GM21528 (cell line): ENCODE data around the gene RPL37.
"Not testable (repeated sequence)": the region's sequence is repeated elsewhere in the genome, so short reads cannot be mapped to it uniquely, and the experiment has no call there.

Experiments
- ATAC-seq: cut with Tn5 transposase; IDR thresholded peaks from one replicate; pipeline ENCODE4 v1.9.1; 2021; ENCODE audit warnings: mild to moderate bottlenecking, moderate library complexity; ENCODE audit not compliant: unreplicated experiment, low FRiP score

Gene RPL37

DNA sequence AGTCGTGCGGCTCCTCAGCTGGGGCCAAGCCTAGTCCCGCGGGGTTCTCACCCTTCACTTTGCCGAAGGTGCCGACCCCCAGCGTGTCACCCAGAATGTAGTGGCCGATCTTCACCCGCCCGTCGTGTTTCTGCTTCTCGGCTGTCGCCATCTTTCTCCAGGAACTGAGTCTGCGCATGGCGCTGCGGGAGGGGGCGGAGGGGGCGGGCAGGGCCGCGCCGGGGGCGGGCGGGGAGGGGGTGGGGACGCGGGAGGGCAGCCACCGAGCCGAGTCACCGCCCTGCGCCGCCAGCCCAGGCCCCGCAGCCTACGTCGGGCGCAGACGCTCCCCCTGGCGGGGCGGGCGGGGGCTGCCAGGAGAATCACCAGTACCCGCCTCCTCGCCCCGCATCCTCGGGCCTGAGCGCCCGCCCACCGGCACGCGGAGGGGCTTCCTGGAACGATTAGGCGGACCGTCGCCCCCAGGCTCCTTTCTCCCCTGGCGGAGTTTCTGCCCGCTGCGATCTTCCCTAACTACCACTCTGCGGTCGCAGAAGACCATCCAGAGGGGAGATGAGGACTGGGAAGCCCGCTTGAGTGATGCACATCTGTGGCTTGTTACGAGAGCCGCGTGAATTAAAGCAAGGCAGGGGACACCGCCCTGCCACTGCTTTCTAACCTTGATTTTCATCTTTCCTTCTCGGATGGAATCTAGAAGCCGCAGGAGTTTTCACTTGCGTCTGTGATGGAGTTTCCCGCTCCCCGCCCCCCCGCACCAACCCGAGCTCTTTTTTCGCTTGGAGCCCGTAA, 36.8 kb downstream of the RPL37 start, which contains the start of gene PRKAA1:
TSS of gene PRKAA1 (minus strand) at position 363 of the 789 bp plus-strand sequence. CDS start at position 178, 185 bp downstream.
- peak; percentile 95 for ATAC-seq

DNA sequence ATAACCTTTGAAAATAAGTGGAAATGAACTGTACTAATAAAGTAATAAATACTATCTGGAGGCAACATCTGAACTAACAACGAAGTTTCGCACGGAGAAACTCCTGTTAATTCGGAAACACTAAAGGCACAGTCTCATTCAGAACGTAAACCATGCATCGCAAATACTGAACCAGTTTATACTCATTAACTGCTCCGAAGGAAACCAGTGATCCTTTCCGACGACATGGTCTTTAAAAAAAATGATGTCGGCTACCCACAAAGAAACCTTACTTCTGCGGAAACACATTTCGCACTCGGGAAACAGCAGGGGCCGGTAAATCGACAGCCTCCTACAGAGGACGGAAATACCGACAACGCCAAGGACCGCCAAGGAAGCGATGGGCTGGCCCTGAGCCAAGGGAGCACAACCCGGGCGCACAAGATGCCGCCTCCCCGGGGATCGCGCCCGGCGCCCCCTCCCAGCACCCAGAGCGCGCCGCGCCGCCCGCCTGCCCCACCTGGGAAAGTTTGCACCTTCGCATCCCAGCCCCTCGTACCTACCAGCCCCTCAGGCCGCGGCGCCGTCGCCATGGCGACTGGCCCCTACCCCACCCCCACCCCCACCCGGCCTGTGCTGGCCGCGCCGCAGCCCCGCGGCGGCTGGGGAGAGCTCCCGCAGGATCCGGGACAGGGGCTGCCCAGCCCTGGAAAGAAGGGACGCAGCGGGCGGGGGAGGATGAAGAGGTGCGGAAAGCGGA, 37.6 kb downstream of the RPL37 start:
- peak; percentile 52 for ATAC-seq

DNA sequence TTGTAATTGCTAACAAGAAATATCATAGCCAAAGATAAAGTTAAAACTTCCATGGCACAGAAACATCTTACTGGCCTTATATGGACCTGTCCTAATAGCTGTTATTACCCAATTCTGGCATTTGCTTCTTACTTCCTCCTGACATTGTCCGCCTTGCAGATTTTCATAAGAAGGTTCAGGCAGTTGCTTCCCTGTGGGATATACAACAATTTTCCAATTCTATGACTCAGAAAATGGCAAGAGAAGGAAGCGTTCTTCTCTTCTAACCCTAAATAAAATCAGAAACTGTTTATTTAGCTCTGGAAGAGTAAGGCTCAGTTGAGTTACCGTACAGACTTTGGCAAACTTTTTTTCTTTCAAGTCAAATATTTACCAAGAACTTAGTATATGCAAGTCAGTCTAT, 38.5 kb downstream of the RPL37 start:
- no peak for ATAC-seq

DNA sequence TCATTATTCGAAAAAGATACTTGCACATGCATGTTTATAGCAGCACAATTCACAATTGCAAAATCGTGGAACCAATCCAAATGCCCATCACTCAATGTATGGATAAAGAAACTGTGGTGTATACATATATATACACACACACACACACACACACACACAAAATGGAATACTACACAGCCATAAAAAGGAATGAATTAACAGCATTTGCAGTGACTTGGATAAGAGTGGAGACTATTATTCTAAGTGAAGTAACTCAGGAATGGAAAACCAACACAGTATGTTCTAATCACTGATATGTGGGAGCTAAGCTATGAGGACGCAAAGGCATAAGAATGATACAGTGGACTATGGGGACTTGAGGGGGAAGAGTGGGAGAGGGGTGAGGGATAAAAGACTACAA, 40.1 kb downstream of the RPL37 start:
- not testable (repeated sequence) for ATAC-seq

DNA sequence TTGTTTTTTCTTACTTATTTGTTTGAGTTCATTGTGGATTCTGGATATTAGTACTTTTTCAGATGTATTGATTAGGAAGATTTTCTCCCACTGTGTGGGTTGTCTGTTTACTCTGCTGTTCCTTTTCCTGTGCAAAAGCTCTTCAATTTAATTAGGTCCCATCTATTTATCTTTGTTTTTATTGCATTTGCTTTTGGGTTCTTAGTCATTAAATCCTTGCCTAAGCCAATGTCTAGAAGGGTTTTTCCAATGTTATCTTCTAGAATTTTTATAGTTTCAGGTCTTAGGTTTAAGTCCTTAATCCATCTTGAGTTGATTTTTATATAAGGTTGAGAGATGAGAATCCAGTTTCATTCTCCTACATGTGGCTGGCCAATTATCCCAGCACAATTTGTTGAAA, 40.7 kb downstream of the RPL37 start:
- ATAC-seq: not testable (repeated sequence)

DNA sequence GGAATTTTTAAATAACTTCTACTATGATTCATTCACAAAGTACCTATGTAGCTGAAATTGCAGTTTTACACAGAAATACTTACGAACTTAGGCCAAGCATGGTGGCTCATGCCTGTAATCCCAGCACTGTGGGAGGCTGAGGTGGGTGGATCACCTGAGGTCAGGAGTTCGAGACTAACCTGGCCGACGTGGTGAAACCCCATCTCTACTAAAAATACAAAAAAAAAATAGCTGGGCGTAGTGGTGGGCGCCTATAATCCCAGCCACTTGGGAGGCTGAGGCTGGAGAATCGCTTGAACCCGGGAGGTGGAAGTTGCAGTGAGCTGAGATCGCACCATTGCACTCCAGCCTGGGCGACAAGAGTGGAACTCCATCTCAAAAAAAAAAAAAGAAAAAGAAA, 42.3 kb downstream of the RPL37 start:
- ATAC-seq: not testable (repeated sequence)

DNA sequence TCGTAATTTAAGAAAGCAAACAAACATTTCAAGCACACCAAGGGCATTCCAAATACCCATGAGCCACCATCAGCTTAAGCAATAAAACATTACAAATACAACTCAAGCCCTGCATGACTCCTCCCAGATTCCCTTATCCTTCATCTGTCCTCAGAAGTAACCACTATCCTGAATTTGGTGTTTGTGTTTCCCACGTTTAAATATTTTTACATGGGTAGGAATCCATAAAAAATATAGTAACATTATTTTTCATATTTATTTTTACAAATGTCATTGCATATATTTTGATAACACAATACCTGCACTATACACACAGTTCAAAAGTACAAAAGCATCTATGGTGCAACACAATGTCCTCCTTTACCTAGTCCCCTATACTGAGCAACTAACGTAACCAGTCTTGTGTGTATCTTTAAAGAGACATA, 43.3 kb downstream of the RPL37 start:
- ATAC-seq: no peak

DNA sequence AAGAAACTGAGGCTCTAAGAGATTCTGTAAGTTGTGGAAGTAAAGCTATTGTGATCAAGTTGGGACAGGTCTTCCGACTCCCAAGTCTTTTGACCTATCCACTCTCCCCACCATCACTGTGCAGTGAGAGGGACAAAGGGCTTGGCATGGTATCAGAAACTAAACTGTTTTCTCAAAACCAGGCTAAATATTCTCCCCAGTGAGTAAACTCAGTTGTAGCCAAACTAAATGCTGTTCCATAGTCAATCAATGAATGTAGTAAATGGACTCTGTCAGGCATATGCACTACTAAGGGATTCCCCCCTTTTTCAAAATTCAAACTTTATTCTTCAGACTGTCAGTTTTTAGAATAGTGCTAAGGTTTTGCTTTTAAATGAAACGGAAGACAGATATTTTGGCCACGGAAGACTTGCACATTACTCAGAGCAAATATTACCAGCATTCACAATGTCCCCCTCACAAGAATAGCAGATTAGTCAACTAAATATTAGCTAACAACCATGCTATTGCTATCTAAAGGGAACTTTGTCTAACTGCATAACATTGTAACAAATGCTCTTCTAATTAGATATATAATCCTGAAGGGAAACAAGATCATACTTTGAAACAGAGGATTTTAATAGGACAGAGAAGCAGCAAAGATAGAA, 44.0 kb downstream of the RPL37 start:
- no peak for ATAC-seq

DNA sequence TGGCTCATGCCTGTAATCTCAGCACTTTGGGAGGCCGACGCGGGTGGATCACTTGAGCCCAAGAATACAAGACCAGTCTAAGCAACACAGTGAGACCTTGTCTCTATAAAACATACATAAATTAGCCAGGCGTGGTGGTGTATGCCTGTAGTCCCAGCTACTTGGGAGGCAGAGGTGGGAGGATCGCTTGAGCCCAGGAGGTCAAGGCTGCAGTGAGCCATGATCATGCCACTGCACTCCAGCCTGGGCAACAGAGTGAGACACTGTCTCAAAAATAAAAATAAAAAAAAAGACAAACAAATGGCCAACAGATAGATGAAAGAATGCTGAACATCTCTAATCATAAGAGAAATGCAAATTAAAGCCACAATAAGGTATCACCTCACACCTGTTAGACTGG, 46.1 kb downstream of the RPL37 start:
- ATAC-seq: not testable (repeated sequence)

DNA sequence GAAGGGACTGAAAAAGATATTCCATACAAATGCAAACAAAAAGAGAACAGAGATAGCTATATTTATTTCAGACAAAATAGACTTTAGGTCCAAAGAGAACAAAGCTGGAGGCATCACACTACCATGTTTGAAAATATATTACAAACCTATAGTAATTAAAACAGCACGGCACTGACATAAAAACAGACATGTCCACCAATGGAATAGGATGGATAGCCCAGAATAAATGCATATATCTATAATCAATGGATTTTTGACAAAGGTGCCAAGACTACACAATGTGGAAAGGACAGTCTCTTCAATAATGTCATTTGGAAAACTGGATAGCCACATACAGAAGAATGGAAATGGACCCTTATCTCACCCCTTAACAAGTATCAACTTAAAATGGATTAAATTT, 47.0 kb downstream of the RPL37 start:
- ATAC-seq: no peak

DNA sequence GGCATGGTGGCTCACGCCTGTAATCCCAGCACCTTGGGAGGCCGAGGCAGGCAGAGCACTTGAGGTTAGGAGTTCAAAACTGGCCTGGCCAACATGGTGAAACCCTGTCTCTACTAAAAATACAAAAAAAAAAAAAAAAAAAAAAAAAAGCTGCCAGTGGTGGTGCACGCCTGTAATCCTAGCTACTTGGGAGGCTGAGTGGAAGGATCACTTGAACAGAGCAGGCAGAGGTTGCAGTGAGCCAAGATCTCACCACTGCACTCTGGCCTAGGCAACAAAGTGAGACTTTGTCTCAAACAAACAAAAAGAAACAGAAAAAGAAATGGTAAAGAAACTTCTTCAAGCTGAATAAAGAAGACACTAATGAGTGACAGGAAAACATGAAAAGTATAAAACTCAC, 48.4 kb downstream of the RPL37 start:
- not testable (repeated sequence) for ATAC-seq

DNA sequence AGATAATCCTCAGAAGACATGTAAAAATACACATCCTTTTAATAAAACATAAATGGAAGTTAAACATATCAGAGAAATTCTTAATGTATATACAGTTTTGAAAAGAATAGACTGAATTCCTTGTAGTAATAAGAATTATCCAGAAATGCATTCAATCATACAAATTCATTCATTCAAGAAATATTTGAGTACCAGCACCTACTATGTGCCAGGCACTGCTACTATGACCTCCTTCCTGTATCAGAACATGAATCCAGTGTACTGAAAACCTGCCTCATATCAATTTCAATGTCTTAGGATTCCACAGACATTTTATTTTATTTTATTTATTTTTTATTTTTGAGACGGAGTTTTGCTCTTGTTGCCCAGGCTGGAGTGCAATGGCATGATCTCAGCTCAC, 50.1 kb downstream of the RPL37 start:
- ATAC-seq: no peak

DNA sequence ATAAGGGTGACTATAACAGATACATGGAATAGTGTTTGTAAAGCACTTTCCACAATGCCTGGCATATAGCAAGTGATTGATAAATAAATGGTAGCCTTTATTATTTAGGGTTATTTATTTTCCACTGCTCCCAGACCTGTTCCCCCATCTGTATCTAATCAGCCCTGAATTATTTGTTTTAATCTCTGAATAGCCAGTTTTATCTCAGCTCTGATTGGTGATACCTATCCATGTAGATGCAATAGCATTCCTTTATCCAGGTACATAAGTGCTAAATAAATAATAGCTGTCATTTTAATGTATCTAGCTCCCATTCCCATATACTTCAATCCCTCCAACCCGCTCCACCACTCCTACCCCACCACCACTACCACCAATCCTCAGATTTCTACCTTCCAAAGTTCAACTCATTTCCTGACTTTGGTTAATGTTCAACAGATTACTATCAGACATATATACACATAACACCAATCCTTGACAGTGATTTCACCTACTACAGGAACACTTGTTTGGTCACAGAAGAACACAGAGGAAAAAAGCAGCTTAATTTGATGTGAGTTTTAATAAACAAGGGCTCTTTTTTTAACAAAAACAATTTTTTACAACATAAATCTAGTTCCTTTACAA, 50.9 kb downstream of the RPL37 start:
- ATAC-seq: no peak

DNA sequence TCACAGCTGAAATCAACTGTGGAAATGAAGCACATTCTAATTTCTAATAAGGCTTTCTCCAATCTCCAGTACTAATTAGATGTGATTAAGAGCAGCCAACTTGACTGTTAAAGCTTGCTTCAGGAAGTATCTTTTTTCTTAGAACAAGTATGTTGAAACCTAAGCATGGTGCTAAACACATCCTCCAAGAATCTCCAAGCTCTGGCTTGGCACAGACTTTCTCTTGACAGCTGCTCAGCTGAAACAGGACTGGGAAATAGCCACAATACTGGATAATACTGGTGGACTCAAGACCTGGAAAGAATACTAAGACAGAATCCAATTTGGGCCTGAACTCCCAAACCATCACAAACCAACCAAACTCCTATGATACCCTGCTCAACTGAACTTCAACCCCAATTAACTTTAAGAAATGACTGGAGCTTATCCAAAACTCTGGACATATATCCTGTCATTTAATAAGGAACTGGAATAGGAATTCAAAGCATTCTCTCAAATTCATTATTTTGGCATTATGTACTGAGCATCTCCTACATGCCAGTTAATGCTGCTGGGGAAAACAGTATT, 53.1 kb downstream of the RPL37 start:
- no peak for ATAC-seq

DNA sequence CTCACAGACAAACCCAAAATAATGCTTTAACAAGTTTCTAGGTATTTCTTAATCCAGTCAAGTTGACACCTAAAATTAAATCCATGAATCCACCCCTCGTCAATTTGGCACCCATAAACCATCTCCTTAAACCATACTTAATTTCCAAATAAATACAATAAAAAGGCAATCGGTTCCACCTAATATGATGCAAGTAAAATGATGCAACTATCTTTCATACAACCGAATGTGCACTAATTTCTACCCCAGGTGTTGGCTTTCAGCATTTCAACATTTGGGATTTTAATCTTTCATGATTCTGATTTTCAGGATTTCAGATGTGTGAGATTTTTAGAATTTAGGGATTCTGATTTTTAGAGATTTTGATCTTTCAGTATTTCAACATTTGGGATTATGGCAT, 54.2 kb downstream of the RPL37 start:
- ATAC-seq: no peak

DNA sequence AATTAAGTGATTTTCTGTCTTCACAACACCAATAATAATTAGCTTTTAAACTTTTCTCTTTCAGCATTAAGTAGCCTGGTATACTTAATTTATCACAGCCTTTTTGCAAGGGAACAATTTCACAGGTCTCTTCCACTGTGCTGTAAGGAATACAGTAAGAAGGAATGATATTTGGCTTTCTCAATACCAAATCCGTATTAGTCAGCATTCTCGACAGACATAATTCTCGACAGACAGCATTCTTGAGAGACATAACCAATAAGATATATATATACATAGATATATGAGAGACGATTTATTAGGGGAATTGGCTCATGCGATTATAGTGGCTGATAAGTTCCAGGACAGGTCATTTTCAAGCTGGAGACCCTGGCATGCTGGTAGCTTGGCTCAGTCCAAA, 54.8 kb downstream of the RPL37 start:
- no peak for ATAC-seq

DNA sequence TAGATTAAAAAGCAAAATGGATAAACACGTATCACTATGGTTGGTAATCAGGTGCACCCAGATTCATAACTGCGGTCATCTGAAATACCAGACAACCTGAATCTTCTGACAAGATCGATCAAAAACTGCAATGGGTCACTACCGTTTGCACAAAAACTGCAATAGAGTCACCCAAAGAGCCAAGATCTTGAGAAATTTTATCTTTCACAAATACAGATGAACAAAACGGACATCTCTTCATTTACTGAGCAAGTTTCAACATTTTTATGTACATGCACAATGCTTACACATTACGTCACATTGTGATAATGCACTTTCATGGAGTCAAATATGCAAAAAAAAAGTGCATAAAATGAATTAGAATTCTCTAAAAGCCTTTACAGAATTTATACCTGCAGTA, 55.5 kb downstream of the RPL37 start:
- ATAC-seq: no peak

DNA sequence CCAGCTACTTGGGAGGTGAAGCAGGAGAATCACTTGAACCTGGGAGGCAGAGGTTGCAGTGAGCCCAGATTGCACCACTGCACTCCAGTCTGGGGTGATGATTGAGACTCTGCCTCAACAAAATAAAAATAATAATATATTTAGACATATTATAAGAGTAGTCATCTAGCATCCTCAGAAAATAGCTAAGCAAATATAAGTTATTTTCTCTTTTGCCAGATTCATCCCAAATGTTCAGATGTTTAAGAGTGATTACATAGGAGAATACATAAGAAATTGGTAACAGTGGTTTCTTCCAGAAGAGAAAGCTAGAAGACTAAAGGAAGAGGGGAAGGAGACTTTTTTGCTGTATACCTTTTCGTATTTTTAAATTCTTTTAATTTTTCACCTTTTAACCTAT, 56.9 kb downstream of the RPL37 start:
- ATAC-seq: no peak

DNA sequence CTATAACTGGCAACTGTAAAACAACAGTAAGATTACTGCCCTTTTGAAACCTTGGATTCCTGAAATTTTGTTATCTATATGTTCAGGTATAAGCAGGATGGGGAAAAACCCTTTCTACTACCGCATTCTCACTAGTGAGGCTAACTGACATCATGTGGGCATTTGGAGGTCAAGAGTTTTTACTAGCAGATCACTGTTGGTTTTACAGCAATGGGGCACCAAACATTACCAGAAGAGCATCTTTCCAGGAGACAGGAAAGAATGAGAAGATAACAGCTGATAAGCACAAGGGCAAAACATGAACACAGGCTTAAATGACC, 58.4 kb downstream of the RPL37 start:
- no peak for ATAC-seq

DNA sequence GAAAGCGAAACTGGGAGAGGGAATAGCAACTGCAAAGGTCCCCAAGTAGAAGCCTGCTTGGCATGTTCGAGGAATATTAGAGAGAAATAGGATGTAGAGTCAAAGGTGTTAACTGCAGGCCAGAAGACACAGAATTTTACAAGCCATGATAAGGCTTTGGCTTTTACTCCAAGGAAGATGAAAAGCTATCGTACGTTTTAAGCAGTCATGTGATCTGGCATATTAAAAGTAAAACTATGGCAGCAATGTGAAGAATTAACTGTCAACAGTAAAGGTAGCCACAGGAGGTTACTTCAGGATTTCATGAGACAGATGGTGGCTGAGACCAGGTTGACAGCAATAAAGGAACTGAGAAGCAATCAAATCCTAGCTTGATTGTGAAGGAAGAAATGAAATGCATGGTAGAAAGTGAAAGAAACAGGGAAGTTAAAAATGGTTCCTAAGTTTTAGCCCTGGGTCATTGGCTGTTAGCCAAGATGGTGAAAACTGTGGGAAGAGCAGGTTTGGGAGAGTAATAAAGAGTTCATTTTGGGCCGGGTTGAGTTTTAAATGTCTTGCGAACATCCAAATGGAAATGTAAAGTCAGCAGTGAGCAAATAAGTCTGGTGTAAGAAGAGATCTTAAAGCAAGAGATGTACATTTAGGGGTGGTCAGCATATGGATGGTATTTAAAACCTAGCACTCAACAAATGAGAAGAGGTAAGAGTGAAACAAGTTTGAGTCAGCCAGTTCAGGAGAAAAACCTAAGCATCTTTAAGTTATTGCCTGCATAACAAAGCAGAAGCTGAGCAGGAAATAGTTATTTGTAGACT, 59.0 kb downstream of the RPL37 start:
- no peak for ATAC-seq
